SKM-1 (cell line): ENCODE results near the gene C11orf52.
"Not testable (repeated sequence)": the region's sequence is repeated elsewhere in the genome, so short reads cannot be mapped to it uniquely, and the experiment has no call there.

Source experiments
- DNase-seq: peaks from one replicate; lab custom pipeline; 2025; ENCODE audit not compliant: unreplicated experiment; lab: John Stamatoyannopoulos, UW

C11orf52 gene

DNA sequence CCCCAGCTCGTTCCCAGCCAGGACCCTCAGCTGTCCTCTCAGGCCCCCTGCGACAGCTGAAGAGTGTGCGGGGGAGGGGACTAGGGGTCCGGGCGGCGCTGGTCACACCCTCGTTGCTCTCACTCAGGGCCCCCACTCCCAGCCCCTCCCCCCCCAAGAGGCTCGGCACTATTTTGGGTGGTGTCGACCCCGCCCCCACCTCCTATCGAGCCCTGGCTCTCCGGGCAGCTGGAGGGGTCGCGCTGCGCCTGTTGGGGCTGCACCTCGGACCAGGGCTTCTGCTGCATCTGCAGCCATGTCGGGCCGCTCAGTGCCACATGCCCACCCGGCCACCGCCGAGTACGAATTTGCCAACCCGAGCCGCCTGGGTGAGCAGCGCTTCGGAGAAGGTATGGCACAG, 6.2 kb upstream of the C11orf52 start, which contains the start of gene HSPB2:
HSPB2 (plus strand) TSS at position 200 of the 400 bp plus-strand sequence; CDS start at position 296, 96 bp downstream.
- no peak for DNase-seq

DNA sequence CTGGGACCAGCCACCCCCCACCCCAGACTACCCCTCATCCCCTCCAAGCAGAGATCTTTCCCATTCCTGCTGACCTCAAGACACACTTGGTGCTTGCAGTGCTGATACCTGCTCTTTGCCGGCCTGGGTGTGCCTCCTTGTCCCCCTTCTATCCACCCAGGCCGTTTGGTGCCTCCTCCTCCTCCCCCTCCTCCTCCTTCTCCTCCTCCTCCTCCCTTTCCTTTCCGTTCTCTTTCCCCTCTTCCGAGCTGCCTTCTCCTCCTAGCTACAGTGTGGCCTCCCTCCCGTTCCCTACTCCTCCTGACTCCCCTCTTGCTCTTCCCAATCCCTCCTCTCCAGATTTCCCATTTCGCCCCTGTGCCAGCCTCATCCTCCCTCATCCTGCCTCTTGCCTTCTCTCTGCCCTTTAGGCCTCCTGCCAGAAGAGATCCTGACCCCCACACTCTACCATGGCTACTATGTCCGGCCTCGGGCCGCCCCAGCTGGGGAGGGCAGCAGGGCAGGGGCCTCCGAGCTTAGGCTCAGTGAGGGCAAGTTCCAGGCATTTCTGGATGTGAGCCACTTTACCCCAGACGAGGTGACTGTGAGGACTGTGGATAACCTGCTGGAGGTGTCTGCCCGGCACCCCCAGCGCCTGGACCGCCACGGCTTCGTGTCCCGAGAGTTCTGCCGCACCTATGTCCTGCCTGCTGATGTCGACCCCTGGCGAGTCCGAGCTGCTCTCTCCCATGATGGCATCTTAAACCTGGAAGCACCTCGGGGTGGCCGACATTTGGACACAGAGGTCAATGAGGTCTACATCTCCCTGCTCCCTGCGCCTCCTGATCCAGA, 5.5 kb upstream of the C11orf52 start:
- no peak for DNase-seq

GRCh38 chr11:111913997-111914396, 4.7 kb upstream of the C11orf52 start:
- DNase-seq, result no peak

- no peak for DNase-seq
These were observed 1.9 kb upstream of the C11orf52 start for GRCh38 chr11:111916768-111917167.

DNA sequence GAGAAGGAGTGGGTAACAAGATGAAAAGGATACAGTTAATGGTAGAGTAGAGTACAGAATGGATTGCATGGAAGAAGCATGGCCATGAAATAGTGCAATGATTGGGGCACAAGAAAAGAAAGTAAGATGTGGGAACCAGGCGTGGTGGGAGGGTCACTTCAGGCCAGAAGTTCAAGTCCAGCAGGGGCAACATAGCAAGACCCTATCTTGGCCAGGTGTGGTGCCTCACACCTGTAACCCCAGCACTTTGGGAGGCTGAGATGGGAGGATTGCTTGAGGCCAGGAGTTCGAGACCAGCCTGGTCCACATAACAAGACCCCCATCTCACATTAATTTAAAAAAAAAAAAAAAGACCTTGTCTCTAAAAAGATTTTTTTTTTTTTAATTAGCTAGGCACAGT, 1.4 kb upstream of the C11orf52 start:
- DNase-seq, result no peak

- no peak for DNase-seq
These were observed 925 bp upstream of the C11orf52 start for GRCh38 chr11:111917788-111918187.

DNA sequence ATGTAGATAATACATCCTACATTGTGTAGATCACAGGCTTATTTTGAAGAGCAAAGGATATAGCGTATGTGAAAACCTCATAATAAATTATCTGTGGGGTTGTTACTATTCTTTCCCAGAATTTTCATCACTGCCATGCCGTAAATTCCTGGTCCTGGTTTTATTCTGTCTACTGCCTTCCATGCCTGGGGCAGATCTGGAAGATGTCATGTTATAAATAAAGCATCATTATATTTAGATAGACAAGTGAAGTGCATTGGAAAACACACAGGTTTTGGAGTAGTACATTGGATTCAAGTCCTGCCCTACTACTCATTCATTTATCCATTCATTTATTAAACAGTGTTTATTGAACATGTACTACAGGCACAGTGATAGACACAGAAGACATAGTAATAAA, 2.2 kb downstream of the C11orf52 start:
- DNase-seq, result no peak

DNA sequence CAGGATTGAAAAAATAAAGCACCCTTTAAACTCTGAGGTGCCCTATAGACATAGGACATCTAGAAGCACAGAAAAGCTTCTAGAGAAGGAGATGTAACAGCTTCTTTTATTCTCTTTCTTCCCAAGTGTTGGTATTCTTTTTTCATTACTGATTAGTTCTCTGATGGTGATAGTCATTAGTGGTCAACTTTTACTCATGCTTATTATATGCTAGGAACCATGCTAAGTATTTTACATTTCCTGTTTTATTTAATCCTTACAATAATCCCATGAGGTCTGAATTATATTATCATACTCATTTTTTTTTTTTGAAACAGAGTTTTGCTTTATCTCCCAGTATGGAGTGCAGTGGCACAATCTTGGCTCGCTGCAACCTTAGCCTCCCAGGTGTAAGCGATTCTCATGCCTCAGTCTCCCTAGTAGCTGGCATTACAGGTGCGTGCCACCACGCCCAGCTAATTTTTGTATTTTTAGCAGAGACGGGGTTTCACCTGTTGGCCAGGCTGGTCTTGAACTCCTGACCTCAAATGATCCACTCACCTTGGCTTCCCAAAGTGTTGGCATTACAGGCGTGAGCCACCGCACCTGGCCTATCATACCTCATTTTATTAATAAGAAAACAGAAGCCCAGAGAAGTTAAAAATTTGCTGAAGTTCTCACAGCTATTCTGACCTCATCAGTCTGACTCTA, 3.0 kb downstream of the C11orf52 start:
- DNase-seq, result no peak

GRCh38 chr11:111922803-111923202, 4.1 kb downstream of the C11orf52 start:
- DNase-seq, result no peak

- DNase-seq, result no peak
These were observed 4.7 kb downstream of the C11orf52 start for GRCh38 chr11:111923351-111923788.

GRCh38 chr11:111923951-111924350, 5.2 kb downstream of the C11orf52 start:
- DNase-seq, result no peak

GRCh38 chr11:111925953-111926352, 7.2 kb downstream of the C11orf52 start:
- no peak for DNase-seq

DNA sequence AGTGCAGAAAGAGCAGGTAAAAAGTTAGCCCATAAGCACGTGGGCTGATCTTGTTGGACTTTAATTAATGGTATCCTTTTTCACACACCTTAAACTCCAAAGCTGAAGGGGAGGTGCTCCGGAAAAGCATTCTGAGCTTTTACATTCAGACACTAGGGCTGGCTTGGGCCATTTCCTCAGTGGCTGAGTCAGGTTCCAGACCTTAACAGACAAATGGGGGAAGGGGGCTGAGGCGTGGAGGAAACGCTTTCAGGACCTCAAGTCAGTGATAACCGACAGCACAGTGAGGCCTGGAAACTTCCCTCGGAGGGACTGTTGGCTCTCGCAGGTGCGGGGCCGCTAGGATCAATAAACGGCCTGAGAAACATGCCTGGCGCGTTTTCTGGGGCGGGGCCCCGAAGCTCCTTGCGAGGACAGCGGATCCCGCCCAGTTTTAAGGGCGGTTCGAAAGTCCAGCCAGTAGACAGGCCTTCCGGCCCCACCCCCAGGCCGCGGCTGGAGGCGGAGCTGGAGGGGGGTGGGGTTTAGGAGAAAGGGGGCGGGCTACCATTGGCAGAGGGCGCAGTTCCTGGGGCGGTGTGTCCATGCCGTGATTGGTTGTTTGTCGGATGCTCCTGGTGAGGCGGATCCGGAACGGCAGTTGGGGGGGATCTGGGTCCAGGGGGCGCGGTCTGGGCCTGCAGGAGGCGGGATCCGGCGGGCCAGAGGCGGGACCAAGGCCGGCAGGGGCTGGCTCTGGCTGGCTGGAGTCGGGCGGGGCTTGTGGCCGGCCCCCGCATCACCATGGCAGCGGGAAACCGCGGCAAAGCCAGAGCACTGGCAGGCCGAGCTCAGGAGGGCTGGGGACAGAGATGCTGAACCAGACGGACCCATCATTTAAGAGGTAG, 8.0 kb downstream of the C11orf52 start:
- peak; percentile 90 for DNase-seq

DNA sequence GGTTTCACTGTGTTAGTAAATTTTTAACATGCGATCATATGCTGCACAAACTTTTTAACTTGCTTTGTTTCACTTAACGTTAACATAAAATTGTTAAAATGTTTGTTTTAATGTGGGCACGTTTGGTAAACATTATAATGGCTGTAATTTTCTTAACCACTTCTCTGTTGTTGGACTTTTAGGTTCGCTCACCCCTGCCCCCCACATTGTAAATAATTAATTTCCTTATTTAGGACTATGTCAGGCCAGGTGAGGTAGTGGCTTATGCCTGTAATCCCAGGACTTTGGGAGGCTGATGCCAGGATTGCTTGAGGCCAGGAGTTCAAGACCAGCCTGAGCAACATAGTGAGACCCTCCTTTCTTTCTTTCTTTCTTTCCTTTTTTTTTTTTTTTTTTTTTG, 11.8 kb downstream of the C11orf52 start:
- no peak for DNase-seq

GRCh38 chr11:111932611-111932950, 13.9 kb downstream of the C11orf52 start:
- no peak for DNase-seq

DNA sequence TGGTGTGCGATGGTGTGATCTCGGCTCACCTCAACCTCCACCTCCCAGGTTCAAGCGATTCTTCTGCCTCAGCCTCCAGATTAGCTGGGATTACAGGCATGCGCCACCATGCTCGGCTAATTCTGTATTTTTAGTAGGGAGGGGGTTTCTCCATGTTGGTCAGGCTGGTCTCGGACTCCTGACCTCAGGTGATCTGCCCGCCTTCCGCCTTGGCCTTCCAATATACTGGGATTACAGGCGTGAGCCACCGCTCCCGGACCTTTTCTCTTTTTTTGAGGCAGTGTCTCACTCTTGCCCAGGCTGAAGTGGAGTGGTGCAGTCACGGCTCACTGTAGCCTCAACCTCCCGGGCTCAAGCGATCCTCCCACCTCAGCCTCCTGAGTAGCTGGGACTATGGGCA, 14.5 kb downstream of the C11orf52 start:
- not testable (repeated sequence) for DNase-seq

GRCh38 chr11:111933872-111934271, 15.2 kb downstream of the C11orf52 start:
- no peak for DNase-seq

- DNase-seq, result no peak
These were observed 15.6 kb downstream of the C11orf52 start for GRCh38 chr11:111934306-111934705.

- DNase-seq, result no peak
These were observed 16.8 kb downstream of the C11orf52 start for GRCh38 chr11:111935317-111936039.

- no peak for DNase-seq
These were observed 17.4 kb downstream of the C11orf52 start for GRCh38 chr11:111936040-111936540.

DNA sequence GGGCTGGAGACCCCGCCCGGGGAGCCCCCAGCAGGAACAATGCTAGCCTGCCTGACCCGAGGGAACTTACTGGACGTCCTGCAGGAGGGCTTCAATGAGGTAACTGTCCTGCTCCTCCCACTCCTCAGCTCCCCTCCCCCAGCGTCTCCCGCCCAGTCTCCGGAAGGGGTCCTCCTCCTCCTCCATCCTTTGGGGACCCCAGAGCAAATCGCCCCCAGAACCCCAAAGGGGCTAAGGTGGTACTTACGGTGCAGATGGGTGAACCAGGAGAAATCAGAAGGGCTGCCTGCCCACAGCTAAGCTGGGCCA, 18.7 kb downstream of the C11orf52 start:
- DNase-seq, result no peak
